Cardiac septum (tissue), 1 donor: ENCODE results near the gene PLXNA2. TPM values are rescaled to one million over a fixed set of nuclear protein-coding genes. Genes with fewer than 3 reads are reported as not detected.

Source experiments
- DNase-seq: peaks from one replicate; pipeline ENCODE4 v3.0.0-alpha.2; 2020; ENCODE audit warnings: low spot score
- intact Hi-C: fragments of 100-400 bp; cut with DNase I; formaldehyde crosslinking; loops from one replicate; pipeline ENCODE4 v1.14.0; 2022
- total RNA-seq: library from RNA; stranded (reverse); fragmentation: NEBNext Ultra II Directional; extraction: Animal tissue kit (Norgen Biotek cat#: 25700); gene quantifications from one replicate; pipeline ENCODE4 v1.2.1, GENCODE V29; 2021
- donor health status: DM: no; HTN: no; CAD: no.

Gene PLXNA2
- total RNA-seq, 1 donor from 2014 or later: 23.8 TPM

- intact Hi-C loops: no loop called here
These were observed 174.9 kb downstream of the PLXNA2 start for GRCh38 chr1:208069317-208069716.

GRCh38 chr1:208068908-208069307 is 175.3 kb downstream of the PLXNA2 start:
- intact Hi-C loops: no loop called here
- no peak for DNase-seq

More at GRCh38 chr1:208069317-208069716, 174.9 kb downstream of the PLXNA2 start:
- DNase-seq: no peak

- intact Hi-C loops: no loop called here
- DNase-seq: no peak
These were observed 175.8 kb downstream of the PLXNA2 start for GRCh38 chr1:208068407-208068806.

DNA sequence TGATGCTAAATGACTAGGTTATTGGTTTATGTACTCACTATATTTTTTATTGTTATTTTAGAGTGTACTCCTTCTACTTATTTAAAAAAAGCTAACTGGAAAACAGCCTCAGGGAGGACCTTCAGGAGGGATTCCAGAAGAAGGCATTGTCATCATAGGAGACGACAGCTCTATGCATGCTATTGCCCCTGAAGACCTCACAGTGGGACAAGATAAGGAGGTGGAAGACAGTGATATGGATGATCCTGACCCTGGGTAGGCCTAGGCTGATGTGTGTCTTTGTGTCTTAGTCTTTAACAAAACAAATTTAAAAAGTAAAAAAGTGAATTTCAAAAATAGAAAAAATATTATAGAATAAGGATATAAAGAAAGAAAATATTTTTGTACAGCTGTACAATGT is 177.6 kb downstream of the PLXNA2 start:
- DNase-seq: no peak
- intact Hi-C loops: no loop called here

DNA sequence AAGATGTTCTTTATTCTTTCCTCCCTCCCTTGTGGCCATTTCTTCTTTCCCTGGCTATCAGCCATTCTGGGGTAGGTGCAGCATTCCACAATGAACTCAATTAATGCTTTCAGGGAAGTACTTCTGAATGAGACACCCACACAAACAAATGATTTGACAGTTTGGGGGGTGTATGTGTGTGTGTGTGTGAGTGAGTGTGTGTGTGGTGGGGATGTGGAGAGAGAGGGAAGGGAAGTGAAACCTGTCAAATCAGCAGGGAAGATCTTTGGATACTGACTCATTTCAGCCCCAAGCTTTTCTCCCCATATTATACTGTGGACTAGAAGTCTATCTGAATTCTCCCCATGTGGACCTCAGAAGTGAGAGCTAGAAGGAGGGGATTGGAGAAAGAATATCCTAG is 178.3 kb downstream of the PLXNA2 start:
- intact Hi-C loops: no loop called here
- no peak for DNase-seq

DNA sequence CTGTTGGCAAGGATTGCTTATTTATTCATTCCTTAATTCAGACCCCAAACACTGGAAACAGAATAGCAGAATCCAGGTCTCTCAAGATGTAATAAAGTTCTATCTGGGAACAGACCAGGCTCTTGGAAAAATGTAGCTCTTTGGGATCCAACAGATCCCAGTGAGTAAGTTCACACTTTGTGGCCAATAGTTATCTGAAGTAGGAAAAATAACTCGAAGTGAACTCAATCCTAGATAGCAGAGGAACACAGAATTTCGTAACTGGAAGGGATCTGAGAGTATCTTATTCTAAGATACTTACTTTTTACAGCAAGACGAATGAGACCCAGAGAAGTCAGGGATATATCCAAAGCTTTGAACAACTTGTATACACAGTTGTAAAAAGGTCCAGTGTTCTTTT is 182.6 kb downstream of the PLXNA2 start:
- no peak for DNase-seq
- intact Hi-C loops: no loop called here

GRCh38 chr1:208061118-208061517 is 183.1 kb downstream of the PLXNA2 start:
- DNase-seq: no peak

GRCh38 chr1:208060215-208060869 is 183.8 kb downstream of the PLXNA2 start:
- intact Hi-C loops: no loop called here
- no peak for DNase-seq

More at GRCh38 chr1:208061118-208061517, 183.1 kb downstream of the PLXNA2 start:
- intact Hi-C loops: no loop called here

DNA sequence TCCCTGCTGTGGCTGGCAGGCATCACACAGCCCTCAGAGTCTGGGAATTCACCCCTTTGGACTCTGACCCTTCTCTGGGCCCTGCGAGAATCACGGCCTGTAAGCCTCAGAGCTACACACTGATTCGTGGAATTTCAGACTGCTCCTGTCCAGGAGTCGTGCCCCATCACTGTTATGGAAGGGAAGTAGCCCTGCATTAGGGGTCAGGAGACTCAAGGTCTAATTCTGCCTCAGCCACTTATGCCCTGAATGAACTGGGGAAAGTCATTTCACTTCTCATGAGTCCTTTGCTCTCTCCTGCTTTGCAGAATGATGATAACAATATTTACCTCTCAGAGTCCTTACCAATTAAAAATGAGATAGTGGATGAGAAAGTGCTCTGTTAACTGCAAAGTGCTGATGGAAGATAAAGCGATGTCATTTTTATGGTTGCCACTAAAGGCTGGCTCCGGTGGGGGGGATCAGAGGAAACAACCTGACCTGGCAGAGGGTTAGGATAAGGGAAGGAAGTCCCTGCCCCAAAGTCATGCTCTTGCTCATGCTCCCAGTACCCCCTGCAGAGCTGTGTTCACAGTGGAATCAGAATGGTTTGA is 184.7 kb downstream of the PLXNA2 start:
- no peak for DNase-seq
- intact Hi-C loops: no loop called here

GRCh38 chr1:208058756-208059155 is 185.4 kb downstream of the PLXNA2 start:
- DNase-seq: no peak
- intact Hi-C loops: no loop called here

DNA sequence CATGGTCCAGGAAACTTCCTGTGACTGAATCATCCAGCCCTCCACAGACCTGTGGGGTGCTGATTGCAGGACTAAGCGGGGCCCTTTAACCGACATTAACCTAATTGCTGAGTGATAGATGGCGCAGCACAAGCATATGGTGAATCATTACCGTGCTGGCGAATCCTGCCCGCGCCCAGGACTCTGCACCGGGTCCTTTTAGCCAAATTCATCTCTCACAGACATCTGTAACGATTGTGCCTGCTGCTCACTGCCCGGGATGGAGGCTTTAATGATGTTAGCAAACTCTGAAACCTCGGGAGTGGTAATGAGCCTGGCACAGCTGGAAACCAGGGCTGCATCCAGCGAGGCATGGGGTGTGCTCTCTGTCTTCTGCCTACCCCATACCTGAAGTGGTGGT is 185.9 kb downstream of the PLXNA2 start:
- intact Hi-C loops: no loop called here
- DNase-seq: no peak

DNA sequence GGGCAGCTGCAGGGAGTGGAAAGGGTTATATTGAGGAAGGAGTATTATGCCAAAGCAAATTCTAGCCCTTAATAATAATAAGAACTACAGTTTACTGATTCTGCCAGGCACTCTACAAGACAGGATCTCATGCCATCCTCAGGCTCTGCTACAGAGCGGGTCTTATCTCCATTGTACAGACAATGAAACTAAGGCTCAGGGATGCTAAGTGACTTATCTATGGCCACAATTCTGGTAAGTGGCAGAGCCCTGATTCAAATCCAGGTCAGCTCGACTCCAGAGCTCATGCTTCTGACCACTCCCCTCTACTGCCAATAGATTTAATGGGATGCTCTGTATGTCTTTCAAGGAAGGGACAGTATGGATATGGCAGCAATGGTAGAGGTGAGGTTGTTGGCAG is 187.1 kb downstream of the PLXNA2 start:
- DNase-seq: no peak
- intact Hi-C loops: no loop called here

- intact Hi-C loops: no loop called here
These were observed 188.6 kb downstream of the PLXNA2 start for GRCh38 chr1:208055535-208055934.

GRCh38 chr1:208054911-208055379 is 189.2 kb downstream of the PLXNA2 start:
- intact Hi-C loops: no loop called here
- DNase-seq: peak; percentile 20

More at GRCh38 chr1:208055535-208055934, 188.6 kb downstream of the PLXNA2 start:
- DNase-seq: no peak

GRCh38 chr1:208054485-208054884 is 189.7 kb downstream of the PLXNA2 start:
- DNase-seq: peak; percentile 5
- intact Hi-C loops: no loop called here

DNA sequence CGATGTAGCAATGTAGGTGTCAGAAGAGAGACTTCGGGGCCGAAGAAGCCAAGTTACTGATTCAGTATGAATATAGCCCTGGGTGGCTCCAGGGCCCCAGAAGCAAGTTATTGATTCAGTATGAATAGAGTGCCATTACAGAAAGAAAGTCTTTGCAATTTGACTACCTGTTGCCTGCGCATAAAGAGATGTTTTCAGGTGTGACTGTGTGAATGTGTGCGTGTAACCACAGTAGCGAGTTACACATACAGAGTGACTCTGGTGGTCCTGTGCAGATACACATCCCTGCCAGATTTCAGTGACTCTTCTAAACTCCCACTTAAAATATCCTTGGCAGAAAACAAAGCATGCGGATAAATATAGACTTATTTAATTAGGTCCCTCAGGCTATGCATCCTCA is 190.5 kb downstream of the PLXNA2 start:
- intact Hi-C loops: no loop called here
- DNase-seq: no peak

DNA sequence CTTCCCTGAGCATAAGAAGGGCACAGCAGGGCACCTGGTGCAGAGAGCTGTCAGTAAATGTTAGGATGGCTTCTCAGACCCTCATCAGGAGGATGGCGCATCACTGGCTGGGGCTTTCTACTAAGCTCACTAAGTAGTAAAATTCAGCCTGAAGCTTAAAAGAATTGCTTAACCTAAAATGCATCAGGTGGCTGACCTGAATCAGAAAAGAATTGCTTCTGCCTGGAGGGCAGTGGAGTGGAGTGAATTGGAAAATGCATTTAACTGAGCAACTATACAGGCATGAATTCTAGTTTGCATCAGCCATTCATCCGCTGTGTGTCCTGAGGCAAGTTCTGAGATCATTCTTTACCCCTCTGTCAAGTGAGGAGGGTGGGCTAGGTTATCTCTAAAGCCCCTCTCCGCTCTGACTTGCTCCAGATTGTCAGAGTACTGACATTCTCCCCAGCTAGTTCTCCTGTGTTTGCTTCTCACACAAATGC is 191.2 kb downstream of the PLXNA2 start:
- DNase-seq: no peak
- intact Hi-C loops: no loop called here

DNA sequence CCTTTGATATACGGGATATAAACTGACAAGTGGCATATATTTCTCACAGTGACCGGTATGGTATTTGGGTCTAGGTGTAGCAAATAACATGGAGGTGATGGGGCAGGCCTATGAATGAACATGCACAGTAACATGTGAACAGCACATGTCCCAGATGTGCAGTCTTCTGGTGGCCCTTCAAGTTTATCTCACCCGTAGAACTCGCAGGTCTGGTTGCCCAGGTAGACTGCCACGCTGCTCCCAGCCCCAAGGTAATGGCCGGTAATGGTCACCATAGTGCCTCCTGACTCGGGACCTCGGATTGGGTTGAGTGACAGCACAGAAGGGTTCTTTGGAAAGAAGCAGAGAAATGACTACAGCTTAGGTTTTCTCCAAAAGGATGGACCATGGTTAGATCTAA is 192.0 kb downstream of the PLXNA2 start:
- intact Hi-C loops: no loop called here

DNA sequence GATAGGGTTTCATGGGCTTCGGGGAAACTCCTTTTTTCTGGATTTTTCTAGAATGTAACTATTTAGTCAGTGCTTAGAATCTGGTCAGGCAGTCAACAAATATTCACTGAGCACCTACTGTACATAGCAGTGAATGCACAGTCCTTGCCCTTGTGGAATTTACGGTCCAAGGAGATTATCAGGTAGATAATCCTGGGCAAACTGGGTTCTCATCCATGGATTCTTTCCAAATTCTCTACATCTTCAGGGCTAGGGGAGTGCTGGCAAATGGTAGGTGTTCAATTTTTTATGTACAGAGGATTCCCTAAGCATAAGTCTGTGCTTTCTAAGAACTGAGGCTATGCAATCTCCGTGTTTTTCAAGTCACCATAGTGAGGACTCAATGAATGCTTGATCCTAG is 192.5 kb downstream of the PLXNA2 start:
- DNase-seq: no peak
- intact Hi-C loops: no loop called here

More for the DNA sequence above, 192.0 kb downstream of the PLXNA2 start:
- DNase-seq: no peak

GRCh38 chr1:208048904-208049303 is 195.3 kb downstream of the PLXNA2 start:
- intact Hi-C loops: no loop called here
- no peak for DNase-seq

GRCh38 chr1:208047975-208048374 is 196.2 kb downstream of the PLXNA2 start:
- intact Hi-C loops: no loop called here

More at GRCh38 chr1:208047975-208048374, 196.2 kb downstream of the PLXNA2 start:
- DNase-seq: no peak
